Ovary (tissue), 9 donors: ENCODE data around the gene SAP30L. TPM values are rescaled to one million over a fixed set of nuclear protein-coding genes. Genes with fewer than 3 reads are reported as not detected.

Source experiments
- DNase-seq, 5 donors: peaks; one replicate each; pipeline ENCODE4 v3.0.0-alpha.2; 2019 to 2020
- H3K27ac ChIP-seq, 2 donors: fragments of 200-600 bp; one replicate each; pipeline versions ENCODE4 v1.5.1 to v1.8.0; 2019 to 2022
- H3K27me3 ChIP-seq: fragments of 200-600 bp; one replicate; pipeline ENCODE4 v1.8.0; 2022
- H3K36me3 ChIP-seq: fragments of 200-600 bp; sonication (generic); one replicate; pipeline ENCODE4 v1.5.1; 2019
- H3K4me1 ChIP-seq: one replicate; pipeline ENCODE4 v1.8.1; 2013; ENCODE audit warnings: mild to moderate bottlenecking, moderate library complexity; ENCODE audit not compliant: insufficient read depth
- H3K4me3 ChIP-seq: fragments of 200-600 bp; sonication (generic); one replicate; pipeline ENCODE4 v1.5.1; 2017
- H3K9me3 ChIP-seq, 2 donors: fragments of 200-600 bp in 1 of 2; sonication (generic) in 1 of 2; one replicate each; pipeline versions ENCODE4 v1.5.1 to v1.8.1; 2013 to 2019; ENCODE audit warnings: mild to moderate bottlenecking in 1 of 2, moderate library complexity in 1 of 2
- EP300 ChIP-seq: sonication (generic); formaldehyde crosslinking; IDR thresholded peaks from one replicate; pipeline ENCODE4 v1.6.1; 2017; ENCODE audit warnings: antibody characterized with exemption
- POLR2A ChIP-seq: fragments of 450-650 bp; IDR thresholded peaks from one replicate; pipeline ENCODE4 v1.6.1; 2017; ENCODE audit warnings: antibody characterized with exemption, mild to moderate bottlenecking, moderate library complexity
- WGBS, 3 donors: extraction: QIAGEN DNeasy Blood & Tissue Kit in 1 of 3; methylation state at CpG; one replicate each; pipeline versions ENCODE4 v1.1.5 to v1.1.7; 2013 to 2017; 5-methylcytosine and 5-hydroxymethylcytosine counted together
- intact Hi-C, 4 donors: fragments of 100-400 bp; cut with DNase I; formaldehyde crosslinking; loops; one replicate each; pipeline versions ENCODE4 v1.11.0 to v1.15.1; 2022 to 2023
- polyA plus RNA-seq, 2 donors: library from polyadenylated mRNA; stranded (reverse); fragments of 200-250 nt in 1 of 2; fragments of 350-450 nt in 1 of 2; fragmentation: Illumina TruSeq in 1 of 2; extraction: RNeasy Lipid Tissue Mini Kit (QIAGEN cat#74804) in 1 of 2; gene quantifications; one replicate each; pipeline ENCODE4 v1.2.3, GENCODE V29; 2013 to 2014
- total RNA-seq, 7 donors: library from RNA; depleted of rRNA in 2 of 7; stranded (reverse); fragments of >200 nt in 2 of 7; fragmentation: NEBNext Ultra II Directional in 3 of 7; extraction: Animal tissue kit (Norgen Biotek cat#: 25700) in 3 of 7; gene quantifications; one replicate each; pipeline versions ENCODE4 v1.1.0 to v1.2.4, GENCODE V29; 2016 to 2023
- TF ChIP-seq, protein P1 (sequence below), 3 donors: fragments of 450-650 bp in 2 of 3; fragments of 200-600 bp in 1 of 3; IDR thresholded peaks; one replicate each; pipeline versions ENCODE4 v1.5.1 to v1.8.0; 2016 to 2022; ENCODE audit warnings: antibody characterized with exemption in 3 of 3, mild to moderate bottlenecking in 1 of 3
- donor health status: DM: no; HTN: no; CAD: no; lungs with moderate emphysema.
- donor health status: DM: no; HTN: no; CAD: no.
- donor health status: Bipolar disorder and iron deficiency.
- donor health status: DM: yes; HTN: yes; CAD: no.
- donor health status: DM: no; HTN: no; CAD: no.
- donor health status: DM: yes; HTN: yes; CAD: no.

The SAP30L gene
- total and polyA plus RNA-seq, 9 donors, result 18.7 to 63.1 (median 41.5) TPM

DNA sequence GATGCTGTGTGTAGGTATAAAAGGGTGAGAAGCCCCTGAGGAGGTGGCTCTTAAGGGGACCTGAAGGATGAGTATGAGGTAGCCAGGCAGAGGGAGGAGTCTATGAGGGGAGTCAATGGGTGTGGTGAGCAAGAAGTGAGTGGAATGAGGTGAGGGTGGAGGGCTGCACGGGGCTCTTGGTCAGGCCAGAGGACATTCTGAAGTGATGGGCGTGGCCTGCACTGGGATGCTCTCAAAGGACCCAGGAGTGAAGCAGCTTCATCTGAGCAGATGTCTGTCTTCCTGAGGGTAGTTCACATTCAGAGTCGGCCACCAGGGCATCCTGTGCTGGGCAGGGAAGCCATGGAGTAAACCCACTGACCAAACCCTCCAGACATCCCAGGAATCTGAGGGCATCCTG is 45.1 kb upstream of the SAP30L start:
- intact Hi-C loops, result loop anchor here (5.0 to 10.0 kb wide), 5 partner anchors 203 to 328 kb away; partner anchors contain the start of gene GALNT10 (in 1 of the 4)
- H3K27ac ChIP-seq, result no peak overlapping the region
- H3K9me3 ChIP-seq, result no peaks in the 10 kb centered on the region

DNA sequence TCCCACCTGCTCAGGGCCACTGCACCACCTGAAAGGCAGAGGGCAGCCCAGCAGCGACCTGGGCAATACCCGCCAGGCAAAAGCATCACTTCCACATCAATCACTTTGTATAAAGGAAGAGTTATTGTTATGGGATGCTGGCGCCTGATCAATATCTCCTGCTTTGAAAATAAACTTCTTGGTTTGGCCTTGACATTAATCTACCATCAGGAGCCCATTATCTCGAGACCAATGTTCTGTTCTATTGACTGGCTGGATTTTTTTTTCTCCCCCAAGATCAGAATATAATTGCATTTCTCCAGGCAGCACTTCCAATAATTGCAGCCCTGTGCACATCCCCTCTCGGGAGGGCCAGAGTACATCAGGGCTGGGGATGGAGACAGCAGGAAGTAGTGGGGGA is 44.4 kb upstream of the SAP30L start:
- TF ChIP-seq EP300 (no peak), POLR2A (no peak)
- TF ChIP-seq, protein P1, sequence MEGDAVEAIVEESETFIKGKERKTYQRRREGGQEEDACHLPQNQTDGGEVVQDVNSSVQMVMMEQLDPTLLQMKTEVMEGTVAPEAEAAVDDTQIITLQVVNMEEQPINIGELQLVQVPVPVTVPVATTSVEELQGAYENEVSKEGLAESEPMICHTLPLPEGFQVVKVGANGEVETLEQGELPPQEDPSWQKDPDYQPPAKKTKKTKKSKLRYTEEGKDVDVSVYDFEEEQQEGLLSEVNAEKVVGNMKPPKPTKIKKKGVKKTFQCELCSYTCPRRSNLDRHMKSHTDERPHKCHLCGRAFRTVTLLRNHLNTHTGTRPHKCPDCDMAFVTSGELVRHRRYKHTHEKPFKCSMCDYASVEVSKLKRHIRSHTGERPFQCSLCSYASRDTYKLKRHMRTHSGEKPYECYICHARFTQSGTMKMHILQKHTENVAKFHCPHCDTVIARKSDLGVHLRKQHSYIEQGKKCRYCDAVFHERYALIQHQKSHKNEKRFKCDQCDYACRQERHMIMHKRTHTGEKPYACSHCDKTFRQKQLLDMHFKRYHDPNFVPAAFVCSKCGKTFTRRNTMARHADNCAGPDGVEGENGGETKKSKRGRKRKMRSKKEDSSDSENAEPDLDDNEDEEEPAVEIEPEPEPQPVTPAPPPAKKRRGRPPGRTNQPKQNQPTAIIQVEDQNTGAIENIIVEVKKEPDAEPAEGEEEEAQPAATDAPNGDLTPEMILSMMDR (IDR thresholded peaks at IDR 0.05), result no peak
- no peaks in the 10 kb centered on the region for H3K27me3 ChIP-seq
- 74 to 86% (median 75%) methylated on average over 5 of the region's 5 CpGs for WGBS, 3 donors
- no peak for DNase-seq
- H3K9me3 ChIP-seq, result no peaks in the 10 kb centered on the region
- H3K27ac ChIP-seq, result no peak overlapping the region
- H3K36me3 ChIP-seq, result no peaks in the 10 kb centered on the region
- peaks cover 6% of the 10 kb centered on the region for H3K4me1 ChIP-seq
- intact Hi-C loops, result loop anchor here (5.0 to 10.0 kb wide), 5 partner anchors 204 to 329 kb away; partner anchors contain the start of gene GALNT10 (in 1 of the 4)
- no peak overlapping the region for H3K4me3 ChIP-seq

More for the DNA sequence above, 45.1 kb upstream of the SAP30L start:
- 65 to 72% (median 70%) methylated on average over 3 of the region's 3 CpGs for WGBS, 3 donors
- H3K27me3 ChIP-seq, result no peaks in the 10 kb centered on the region
- H3K4me3 ChIP-seq, result no peak overlapping the region
- peaks cover 6% of the 10 kb centered on the region for H3K4me1 ChIP-seq
- DNase-seq, result no peak
- TF ChIP-seq, protein P1 (IDR thresholded peaks at IDR 0.05), result no peak
- no peak for TF ChIP-seq EP300
- no peak for TF ChIP-seq POLR2A
- H3K36me3 ChIP-seq, result no peaks in the 10 kb centered on the region

DNA sequence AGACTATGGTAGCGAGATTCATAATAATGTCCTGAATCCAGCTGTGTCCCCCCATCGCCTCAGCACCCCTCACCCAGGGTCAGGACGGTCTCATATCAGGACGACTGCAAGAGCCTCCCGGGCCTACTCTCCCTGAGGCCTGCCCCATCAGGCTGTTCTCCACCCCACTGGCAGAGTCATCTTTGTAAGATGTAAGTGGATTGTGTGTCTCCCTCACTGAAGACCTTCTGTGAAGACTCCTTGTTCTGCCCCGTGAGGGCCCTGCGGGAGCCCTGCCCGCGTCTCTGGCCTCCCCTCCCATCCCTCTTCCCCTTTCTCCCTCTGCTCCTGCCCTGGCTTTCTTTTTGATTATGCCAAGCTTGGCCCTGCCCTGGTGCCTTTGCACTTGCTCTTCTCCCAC is 43.9 kb upstream of the SAP30L start:
- DNase-seq, result no peak
- WGBS, 3 donors, result 90 to 93% (median 91%) methylated on average over 9 of the region's 9 CpGs
- Histone ChIP-seq H3K4me1 (peaks cover 6% of the 10 kb centered on the region), H3K4me3 (no peak overlapping the region), H3K9me3 (no peaks in the 10 kb centered on the region), H3K36me3 (no peaks in the 10 kb centered on the region), H3K27me3 (no peaks in the 10 kb centered on the region), H3K27ac (no peak overlapping the region)
- TF ChIP-seq EP300 (no peak), POLR2A (no peak)
- TF ChIP-seq, protein P1 (IDR thresholded peaks at IDR 0.05), result no peak
- intact Hi-C loops, result loop anchor here (5.0 to 10.0 kb wide), 5 partner anchors 205 to 330 kb away; partner anchors contain the start of gene GALNT10 (in 1 of the 4)

DNA sequence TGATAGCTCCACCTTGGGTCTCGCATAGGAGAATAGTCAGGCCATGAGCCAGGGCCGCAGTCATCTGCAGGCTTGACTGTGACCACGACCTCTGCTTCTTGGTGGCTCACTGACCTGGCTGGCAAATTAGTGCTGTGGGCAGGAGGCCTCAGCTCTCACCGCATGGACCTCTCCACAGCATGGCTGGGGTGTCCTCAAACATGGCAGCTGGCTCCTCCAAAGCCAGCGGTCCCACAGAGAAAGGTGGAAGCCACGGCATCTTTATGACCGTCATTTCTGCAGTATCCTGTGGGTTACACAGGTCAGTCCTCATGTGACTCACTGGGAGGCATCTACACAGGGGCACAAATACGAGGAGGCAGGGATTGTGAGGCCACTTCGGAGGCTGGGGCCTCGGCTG is 43.2 kb upstream of the SAP30L start:
- intact Hi-C loops, result loop anchor here (5.0 to 10.0 kb wide), 5 partner anchors 205 to 330 kb away; partner anchors contain the start of gene GALNT10 (in 1 of the 4)
- 89 to 94% (median 93%) methylated on average over 10 of the region's 10 CpGs for WGBS, 3 donors
- H3K27ac ChIP-seq, result no peak overlapping the region
- peaks cover 6% of the 10 kb centered on the region for H3K4me1 ChIP-seq
- no peaks in the 10 kb centered on the region for H3K36me3 ChIP-seq
- no peak for DNase-seq
- H3K9me3 ChIP-seq, result no peaks in the 10 kb centered on the region
- TF ChIP-seq POLR2A (no peak), EP300 (no peak)
- TF ChIP-seq, protein P1 (IDR thresholded peaks at IDR 0.05), result no peak
- H3K4me3 ChIP-seq, result no peak overlapping the region
- H3K27me3 ChIP-seq, result no peaks in the 10 kb centered on the region
